Gastrocnemius medialis (tissue), 4 donors: ENCODE results near the gene TTC39A. TPM values are rescaled to one million over a fixed set of nuclear protein-coding genes. Genes with fewer than 3 reads are reported as not detected.

Experiments used
- ATAC-seq, 2 donors: fragments of 150-250 bp; one replicate each; pipeline ENCODE4 v1.9.1; 2016
- DNase-seq, 2 donors: peaks; one replicate each; pipeline ENCODE4 v3.0.0-alpha.2; 2019
- H3K27ac ChIP-seq, 4 donors: fragments of 200-600 bp; sonication (generic); 1 replicate in 1 of 4; 2 replicates in 3 of 4; pipeline ENCODE4 v1.5.1; 2016 to 2018; ENCODE audit warnings: mild to moderate bottlenecking in 2 of 4, moderate library complexity in 1 of 4
- H3K27me3 ChIP-seq, 3 donors: fragments of 200-600 bp; sonication (generic) in 2 of 3; 1 replicate in 1 of 3; 2 replicates in 2 of 3; pipeline versions ENCODE4 v1.5.1 to v1.6.0; 2016 to 2019; ENCODE audit warnings: mild to moderate bottlenecking in 1 of 3, moderate library complexity in 1 of 3
- H3K36me3 ChIP-seq, 2 donors: fragments of 200-600 bp; sonication (generic) in 1 of 2; one replicate each; pipeline ENCODE4 v1.5.1; 2017 to 2018
- H3K4me1 ChIP-seq, 2 donors: fragments of 200-600 bp; sonication (generic) in 1 of 2; one replicate each; pipeline ENCODE4 v1.5.1; 2016 to 2017; ENCODE audit warnings: mild to moderate bottlenecking in 2 of 2
- H3K4me3 ChIP-seq, 4 donors: fragments of 200-600 bp; sonication (generic) in 3 of 4; 1 replicate in 1 of 4; 2 replicates in 3 of 4; pipeline ENCODE4 v1.5.1; 2016 to 2019; ENCODE audit warnings: mild to moderate bottlenecking in 2 of 4
- H3K9me3 ChIP-seq, 3 donors: fragments of 200-600 bp; sonication (generic) in 2 of 3; 1 replicate in 1 of 3; 2 replicates in 2 of 3; pipeline ENCODE4 v1.5.1; 2016 to 2019
- CTCF ChIP-seq, 5 experiments: fragments of 450-650 bp in 3 of 5; fragments of 200-600 bp in 2 of 5; sonication (generic) in 2 of 5; IDR thresholded peaks in 4 of 5; conservative IDR thresholded peaks in 1 of 5; 1 replicate in 4 of 5; 2 replicates in 1 of 5; pipeline ENCODE4 v1.5.1; 2016 to 2019; ENCODE audit warnings: antibody characterized with exemption in 5 of 5, mild to moderate bottlenecking in 3 of 5, moderate library complexity in 3 of 5
- POLR2A ChIP-seq, 2 donors: fragments of 450-650 bp; IDR thresholded peaks; one replicate each; pipeline ENCODE4 v1.6.1; 2017; ENCODE audit warnings: antibody characterized with exemption in 2 of 2, mild to moderate bottlenecking in 2 of 2, moderate library complexity in 2 of 2
- in situ Hi-C, 4 donors: fragments of 200-750 bp; cut with MboI; loops; one replicate each; pipeline versions ENCODE4 v1.15.0 to v1.8.0; 2017; ENCODE audit warnings: low sequenced_read_pairs in 4 of 4
- intact Hi-C: fragments of 100-400 bp; cut with DNase I; formaldehyde crosslinking; loops from one replicate; pipeline ENCODE4 v1.15.1; 2023; ENCODE audit warnings: low total_unique reads
- total RNA-seq, 4 donors: library from RNA; depleted of rRNA; stranded (reverse); fragments of >200 nt; gene quantifications; one replicate each; pipeline versions ENCODE4 v1.1.0 to v1.2.3, GENCODE V29; 2016

The TTC39A gene
- total RNA-seq, 4 donors from 2014 or later = 4.1 to 13.1 (median 8.2) TPM

GRCh38 chr1:51351907-51352306, 21.5 kb upstream of the TTC39A start:
- no peak for ATAC-seq
- no peaks in the 10 kb centered on the region for H3K27me3 ChIP-seq
- TF ChIP-seq CTCF (IDR thresholded peaks at IDR 0.05 in 4 of 5, conservative IDR thresholded peaks at IDR 0.05 in 1 of 5) (no peak), POLR2A (IDR thresholded peaks at IDR 0.05) (no peak)
- H3K4me1 ChIP-seq = no peaks in the 10 kb centered on the region
- in situ Hi-C loops (no loop called here), intact Hi-C loops (no loop called here)
- H3K27ac ChIP-seq = no peak overlapping the region
- no peak for DNase-seq
- H3K9me3 ChIP-seq = no peaks in the 10 kb centered on the region
- no peak overlapping the region for H3K4me3 ChIP-seq
- H3K36me3 ChIP-seq = peaks cover 4 to 25% of the 10 kb centered on the region in 2 donors

- Histone ChIP-seq H3K4me3 (no peak overlapping the region), H3K9me3 (no peaks in the 10 kb centered on the region), H3K27ac (no peak overlapping the region), H3K27me3 (peaks cover 8 to 10% (median 10%) of the 10 kb centered on the region in 3 donors), H3K36me3 (peaks cover 0 to 11% of the 10 kb centered on the region in 2 donors), H3K4me1 (no peaks in the 10 kb centered on the region)
- no peak for ATAC-seq
- intact Hi-C loops = no loop called here
- no peak for DNase-seq
- TF ChIP-seq CTCF (IDR thresholded peaks at IDR 0.05 in 4 of 5, conservative IDR thresholded peaks at IDR 0.05 in 1 of 5) (no peak), POLR2A (IDR thresholded peaks at IDR 0.05) (no peak)
- in situ Hi-C loops = no loop called here
Observed at GRCh38 chr1:51349862-51350261, 19.5 kb upstream of the TTC39A start.

- no peak for DNase-seq
- no peak overlapping the region for H3K27ac ChIP-seq
- intact Hi-C loops = no loop called here
- peaks cover 24% of the 10 kb centered on the region in 3 donors for H3K27me3 ChIP-seq
- H3K9me3 ChIP-seq = no peaks in the 10 kb centered on the region
- no peaks in the 10 kb centered on the region for H3K4me1 ChIP-seq
- no peak for ATAC-seq
- no peak overlapping the region for H3K4me3 ChIP-seq
- TF ChIP-seq CTCF (IDR thresholded peaks at IDR 0.05 in 4 of 5, conservative IDR thresholded peaks at IDR 0.05 in 1 of 5) = no peak
- TF ChIP-seq POLR2A (IDR thresholded peaks at IDR 0.05) = no peak
- in situ Hi-C loops = no loop called here
- no peaks in the 10 kb centered on the region for H3K36me3 ChIP-seq
Observed at GRCh38 chr1:51348147-51348527, 17.8 kb upstream of the TTC39A start.

- Histone ChIP-seq H3K4me3 (no peak overlapping the region), H3K27me3 (peaks cover 24% of the 10 kb centered on the region in 3 donors), H3K27ac (no peak overlapping the region), H3K4me1 (no peaks in the 10 kb centered on the region), H3K9me3 (no peaks in the 10 kb centered on the region), H3K36me3 (no peaks in the 10 kb centered on the region)
- intact Hi-C loops = no loop called here
- ATAC-seq = no peak
- in situ Hi-C loops = no loop called here
- TF ChIP-seq POLR2A (IDR thresholded peaks at IDR 0.05) = no peak
- no peak for TF ChIP-seq CTCF (IDR thresholded peaks at IDR 0.05 in 4 of 5, conservative IDR thresholded peaks at IDR 0.05 in 1 of 5)
- DNase-seq = no peak
Observed at GRCh38 chr1:51347398-51348146, 17.2 kb upstream of the TTC39A start.
